A673 (cell line): ENCODE results near the gene GPR157. TPM values are rescaled to one million over a fixed set of nuclear protein-coding genes. Genes with fewer than 3 reads are reported as not detected.
"Not testable (repeated sequence)": the region's sequence is repeated elsewhere in the genome, so short reads cannot be mapped to it uniquely, and the experiment has no call there.

Source experiments
- BruUV-seq: library from RNA; stranded (reverse); fragments of 400-500 nt; replicated peaks from 2 replicates; lab custom pipeline; 2021; lab: Mats Ljungman, UMichigan
- CTCF ChIA-PET: fragments of 300-600 bp; sonication (Branson Sonifier 250); formaldehyde crosslinking; loops from one replicate; lab custom pipeline; 2022; ENCODE audit warnings: antibody characterized with exemption; lab: Charles Lee
- POLR2A ChIA-PET: fragments of 300-600 bp; sonication (Branson Sonifier 250); formaldehyde crosslinking; loops from one replicate; lab custom pipeline; 2022; ENCODE audit warnings: antibody characterized with exemption; ENCODE audit not compliant: low non-redundant PET; lab: Charles Lee
- DNase-seq: peaks from one replicate; pipeline ENCODE4 v3.0.0-alpha.2; 2015; ENCODE audit warnings: low spot score
- H3K27ac ChIP-seq: fragments of 200-600 bp; sonication (generic); 2 replicates; pipeline ENCODE4 v1.5.1; 2016; ENCODE audit warnings: mixed run types, low read depth, mild to moderate bottlenecking, mixed read lengths, antibody characterized with exemption, low read length; ENCODE audit not compliant: poor library complexity, severe bottlenecking
- H3K27me3 ChIP-seq: fragments of 200-600 bp; sonication (generic); replicated peaks from 2 replicates; pipeline ENCODE4 v1.6.1; 2017; ENCODE audit warnings: mixed run types, low read depth, mild to moderate bottlenecking, mixed read lengths, antibody characterized with exemption, low read length; ENCODE audit not compliant: insufficient read depth, poor library complexity
- H3K36me3 ChIP-seq: fragments of 200-600 bp; sonication (generic); 2 replicates; pipeline ENCODE4 v1.6.1; 2016; ENCODE audit warnings: mixed run types, mild to moderate bottlenecking, mixed read lengths, antibody characterized with exemption, low read length; ENCODE audit not compliant: insufficient read depth, poor library complexity, severe bottlenecking
- H3K4me1 ChIP-seq: fragments of 200-600 bp; sonication (generic); 2 replicates; pipeline ENCODE4 v1.6.1; 2017; ENCODE audit warnings: mixed run types, mild to moderate bottlenecking, mixed read lengths, antibody characterized with exemption, low read length; ENCODE audit not compliant: insufficient read depth, poor library complexity, severe bottlenecking
- H3K4me3 ChIP-seq: fragments of 200-600 bp; sonication (generic); 2 replicates; pipeline ENCODE4 v1.5.1; 2016; ENCODE audit warnings: low read depth, mixed run types, mild to moderate bottlenecking, mixed read lengths, low read length; ENCODE audit not compliant: poor library complexity, severe bottlenecking
- H3K9me3 ChIP-seq: fragments of 200-600 bp; sonication (generic); 2 replicates; pipeline ENCODE4 v1.6.1; 2016; ENCODE audit warnings: mixed run types, low read depth, mild to moderate bottlenecking, mixed read lengths, antibody characterized with exemption, low read length; ENCODE audit not compliant: poor library complexity, severe bottlenecking
- EZH2 ChIP-seq: fragments of 200-600 bp; sonication (generic); IDR thresholded peaks from 2 replicates; pipeline ENCODE4 v1.6.1; 2017; ENCODE audit warnings: borderline replicate concordance, low read depth, mild to moderate bottlenecking, mixed read lengths, antibody characterized with exemption, low read length; ENCODE audit not compliant: poor library complexity, severe bottlenecking
- intact Hi-C: fragments of 100-400 bp; cut with micrococcal nuclease; formaldehyde crosslinking; loops from one replicate; pipeline ENCODE4 v1.10.0; 2022; ENCODE audit not compliant: unreplicated experiment
- total RNA-seq: library from RNA; stranded (reverse); gene quantifications from 2 replicates; pipeline ENCODE4 v1.2.3, GENCODE V29; 2021
- TF ChIP-seq, protein P1 (sequence below): fragments of 300-800, 200-600 bp; sonication (generic); conservative IDR thresholded peaks from 2 replicates; pipeline ENCODE4 v1.5.1; 2017; ENCODE audit warnings: low read depth, mild to moderate bottlenecking, antibody characterized with exemption, low read length, moderate library complexity, mixed read lengths

Gene GPR157
- total RNA-seq, 1 experiment from 2014 or later = 0.34 TPM

DNA sequence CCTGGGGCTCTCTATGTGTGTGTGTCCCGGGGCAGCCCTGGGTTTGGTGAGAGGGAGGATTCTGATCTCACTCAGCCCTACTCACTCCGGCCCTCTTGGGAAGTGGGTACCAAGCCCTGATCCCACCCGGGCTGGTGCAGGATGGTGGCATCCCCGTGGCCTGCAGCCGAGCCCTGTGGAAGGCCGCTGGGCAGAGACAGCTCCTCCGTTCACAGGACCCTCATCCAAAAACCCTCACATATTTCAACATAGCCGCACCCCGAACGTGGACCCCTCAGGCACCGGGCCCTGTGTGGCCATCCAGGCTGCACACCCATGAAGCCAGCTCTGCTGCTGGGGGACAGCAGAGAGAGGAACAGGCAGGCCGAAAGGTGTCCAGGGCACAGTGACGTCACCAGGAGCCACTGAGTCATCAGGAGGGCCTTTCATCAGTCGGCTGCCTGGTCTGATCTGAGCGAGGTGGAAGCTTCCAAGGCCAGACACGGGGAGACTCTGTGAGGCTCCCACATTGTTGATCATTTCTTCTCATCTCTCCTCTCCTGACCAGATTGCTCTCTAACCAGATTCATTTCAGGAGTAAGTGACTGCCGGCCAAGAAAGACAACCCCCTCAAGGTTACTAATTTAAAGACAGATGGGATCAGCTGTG is 16.2 kb upstream of the GPR157 start:
- H3K27ac ChIP-seq = no peak overlapping the region
- POLR2A ChIA-PET = no interaction called here
- TF ChIP-seq, protein P1, sequence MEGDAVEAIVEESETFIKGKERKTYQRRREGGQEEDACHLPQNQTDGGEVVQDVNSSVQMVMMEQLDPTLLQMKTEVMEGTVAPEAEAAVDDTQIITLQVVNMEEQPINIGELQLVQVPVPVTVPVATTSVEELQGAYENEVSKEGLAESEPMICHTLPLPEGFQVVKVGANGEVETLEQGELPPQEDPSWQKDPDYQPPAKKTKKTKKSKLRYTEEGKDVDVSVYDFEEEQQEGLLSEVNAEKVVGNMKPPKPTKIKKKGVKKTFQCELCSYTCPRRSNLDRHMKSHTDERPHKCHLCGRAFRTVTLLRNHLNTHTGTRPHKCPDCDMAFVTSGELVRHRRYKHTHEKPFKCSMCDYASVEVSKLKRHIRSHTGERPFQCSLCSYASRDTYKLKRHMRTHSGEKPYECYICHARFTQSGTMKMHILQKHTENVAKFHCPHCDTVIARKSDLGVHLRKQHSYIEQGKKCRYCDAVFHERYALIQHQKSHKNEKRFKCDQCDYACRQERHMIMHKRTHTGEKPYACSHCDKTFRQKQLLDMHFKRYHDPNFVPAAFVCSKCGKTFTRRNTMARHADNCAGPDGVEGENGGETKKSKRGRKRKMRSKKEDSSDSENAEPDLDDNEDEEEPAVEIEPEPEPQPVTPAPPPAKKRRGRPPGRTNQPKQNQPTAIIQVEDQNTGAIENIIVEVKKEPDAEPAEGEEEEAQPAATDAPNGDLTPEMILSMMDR = no peak
- TF ChIP-seq EZH2 = no peak
- DNase-seq = no peak
- no peaks in the 10 kb centered on the region for H3K4me1 ChIP-seq
- CTCF ChIA-PET = no interaction called here
- no TSS peak for BruUV-seq
- no peaks in the 10 kb centered on the region for H3K9me3 ChIP-seq
- H3K27me3 ChIP-seq = no peaks in the 10 kb centered on the region
- no peak overlapping the region for H3K4me3 ChIP-seq
- H3K36me3 ChIP-seq = no peaks in the 10 kb centered on the region
- intact Hi-C loops = no loop called here

DNA sequence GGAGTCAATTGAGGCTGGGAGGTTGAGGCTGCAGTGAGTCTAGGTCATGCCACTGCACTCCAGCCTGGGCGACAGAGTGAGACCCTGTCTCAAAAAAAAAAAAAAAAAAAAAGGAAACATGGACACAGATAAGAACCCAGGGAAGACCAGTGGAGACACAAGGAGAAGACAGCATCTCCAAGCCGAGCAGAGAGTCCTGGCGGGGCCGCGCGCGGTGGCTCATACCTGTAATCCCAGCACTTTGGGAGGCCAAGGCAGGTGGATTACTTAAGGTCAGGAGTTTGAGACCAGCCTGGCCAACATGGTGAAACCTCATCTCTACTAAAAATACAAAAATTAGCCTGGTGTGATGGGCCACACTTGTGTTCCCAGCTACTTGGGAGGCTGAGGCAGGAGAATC is 15.6 kb upstream of the GPR157 start:
- DNase-seq, BruUV-seq, POLR2A ChIA-PET, H3K9me3 ChIP-seq, CTCF ChIA-PET, H3K4me3 ChIP-seq, H3K4me1 ChIP-seq, intact Hi-C loops, H3K36me3 ChIP-seq, H3K27me3 ChIP-seq, H3K27ac ChIP-seq: not testable (repeated sequence)

DNA sequence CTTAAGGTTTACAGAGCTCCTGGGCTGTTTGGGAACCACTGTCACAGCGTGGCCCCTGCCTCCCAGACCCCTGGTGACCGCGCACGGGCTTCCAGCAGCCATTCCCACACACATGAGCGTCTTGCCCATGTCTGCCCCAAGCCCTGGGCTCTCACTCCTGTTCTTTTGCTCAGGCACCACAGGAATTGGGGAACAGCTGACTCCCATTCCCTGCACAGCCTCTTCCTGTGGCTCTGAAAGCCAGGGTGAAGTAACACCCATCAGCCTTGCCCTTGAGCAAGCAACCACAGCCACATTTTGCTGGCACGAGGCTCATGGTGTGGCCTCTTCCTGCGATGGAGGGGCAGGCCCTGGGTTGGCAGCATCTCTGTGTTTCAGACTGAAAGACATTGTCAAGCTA is 14.3 kb upstream of the GPR157 start:
- intact Hi-C loops = no loop called here
- H3K36me3 ChIP-seq = no peaks in the 10 kb centered on the region
- no peak overlapping the region for H3K27ac ChIP-seq
- no peaks in the 10 kb centered on the region for H3K27me3 ChIP-seq
- DNase-seq = no peak
- no peaks in the 10 kb centered on the region for H3K4me1 ChIP-seq
- no TSS peak for BruUV-seq
- ChIA-PET CTCF (interaction anchor here (2.1 kb wide), 1 partner anchor 53 kb away, joined by 18 read pairs; no protein-coding TSS in a partner anchor), POLR2A (interaction anchor here (0.6 kb wide), 1 partner anchor 13 kb away, joined by 8 read pairs; no protein-coding TSS in a partner anchor)
- TF ChIP-seq, protein P1 = no peak
- TF ChIP-seq EZH2 = no peak
- H3K9me3 ChIP-seq = no peaks in the 10 kb centered on the region
- no peak overlapping the region for H3K4me3 ChIP-seq

DNA sequence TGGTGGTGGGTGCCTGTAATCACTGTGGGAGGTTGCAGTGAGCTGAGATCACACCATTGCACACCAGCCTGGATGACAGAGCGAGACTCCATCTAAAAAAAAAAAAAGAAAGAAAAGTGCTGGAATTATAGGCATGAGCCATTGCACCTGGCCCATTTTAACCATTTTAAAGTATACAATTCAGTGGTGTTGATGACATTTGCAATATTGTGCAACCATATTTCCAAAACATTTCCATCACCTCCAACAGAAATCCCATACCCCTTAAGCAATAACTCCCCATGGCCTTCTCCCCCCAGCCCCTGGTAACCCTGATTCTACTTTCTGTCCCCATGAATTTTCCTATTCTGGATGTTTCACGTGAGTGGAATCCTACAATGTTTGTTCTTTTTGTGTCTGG is 11.0 kb upstream of the GPR157 start:
- ChIA-PET POLR2A (no interaction called here), CTCF (no interaction called here)
- intact Hi-C loops = no loop called here
- H3K27ac ChIP-seq = no peak overlapping the region
- no peak overlapping the region for H3K4me3 ChIP-seq
- no peak for TF ChIP-seq EZH2
- TF ChIP-seq, protein P1 = no peak
- H3K9me3 ChIP-seq = no peaks in the 10 kb centered on the region
- no peaks in the 10 kb centered on the region for H3K36me3 ChIP-seq
- H3K27me3 ChIP-seq = peaks cover 4% of the 10 kb centered on the region
- DNase-seq = no peak
- H3K4me1 ChIP-seq = no peaks in the 10 kb centered on the region
- BruUV-seq = no TSS peak
